Bronchus fibroblast of lung (primary cell): Measurements from ENCODE around the gene PLEKHH3. TPM values are rescaled to one million over a fixed set of nuclear protein-coding genes. Genes with fewer than 3 reads are reported as not detected.

Source experiments
- total RNA-seq: library from RNA; depleted of rRNA; stranded (reverse); fragments of >200 nt; gene quantifications from 2 replicates; pipeline ENCODE4 v1.2.3, GENCODE V29; 2015

Gene PLEKHH3
- 18.4 and 24.0 TPM in 2 replicates for total RNA-seq

GRCh38 chr17:42676424-42677011 is at the start of gene PLEKHH3:
TSS of gene PLEKHH3 (minus strand) at chr17:42676994. CDS start at chr17:42676563, 431 bp downstream.

GRCh38 chr17:42681976-42682721 is 5.4 kb upstream of the PLEKHH3 start, which contains the start of gene CNTNAP1:
TSS of gene CNTNAP1 (plus strand) at chr17:42682531. CDS start at chr17:42682830, 299 bp downstream.

GRCh38 chr17:42659079-42659931 is 17.5 kb downstream of the PLEKHH3 start, which contains the start of gene TUBG2:
TSS of gene TUBG2 (plus strand) at chr17:42659284. CDS start at chr17:42659504, 220 bp downstream.

Other genes with a start within 250 kb of the PLEKHH3 start
- gene ATP6V0A1, start 218.1 kb downstream of the PLEKHH3 start, total RNA-seq, result 15.8 and 19.6 TPM in 2 replicates
- 31.4 and 37.3 TPM in 2 replicates for gene NAGLU, start 140.8 kb downstream of the PLEKHH3 start, total RNA-seq
- 0.84 and 1.3 TPM in 2 replicates for gene HSD17B1, start 124.1 kb downstream of the PLEKHH3 start, total RNA-seq
- gene COASY, start 114.8 kb downstream of the PLEKHH3 start, total RNA-seq, result 43.4 and 44.7 TPM in 2 replicates
- gene MLX, start 109.9 kb downstream of the PLEKHH3 start, total RNA-seq, result 40.9 and 41.5 TPM in 2 replicates
- gene PSMC3IP, start 99.3 kb downstream of the PLEKHH3 start, total RNA-seq, result 14.6 and 17.0 TPM in 2 replicates
- 33.3 and 38.8 TPM in 2 replicates for gene RETREG3, start 67.6 kb downstream of the PLEKHH3 start, total RNA-seq
- 119 and 128 TPM in 2 replicates for gene TUBG1, start 67.3 kb downstream of the PLEKHH3 start, total RNA-seq
- 8.5 and 11.8 TPM in 2 replicates for gene TUBG2, start 17.7 kb downstream of the PLEKHH3 start, total RNA-seq
- 4.3 and 4.7 TPM in 2 replicates for gene CCR10, start 4.8 kb upstream of the PLEKHH3 start, total RNA-seq
- gene CNTNAP1, start 5.5 kb upstream of the PLEKHH3 start, total RNA-seq, result 16.0 and 16.4 TPM in 2 replicates
- 8.2 and 9.4 TPM in 2 replicates for gene EZH1, start 68.0 kb upstream of the PLEKHH3 start, total RNA-seq
- 0.59 and 1.5 TPM in 2 replicates for gene RAMP2, start 84.2 kb upstream of the PLEKHH3 start, total RNA-seq
- gene VPS25, start 96.5 kb upstream of the PLEKHH3 start, total RNA-seq, result 96.5 and 96.9 TPM in 2 replicates
- 0.74 and 1.7 TPM in 2 replicates for gene WNK4, start 103.6 kb upstream of the PLEKHH3 start, total RNA-seq
- gene COA3, start 121.7 kb upstream of the PLEKHH3 start, total RNA-seq, result 90.8 and 94.0 TPM in 2 replicates
- gene CNTD1, start 121.9 kb upstream of the PLEKHH3 start, total RNA-seq, result not detected in 2 replicates
- 76.7 and 87.3 TPM in 2 replicates for gene BECN1, start 147.3 kb upstream of the PLEKHH3 start, total RNA-seq
- 96.9 and 104 TPM in 2 replicates for gene PSME3, start 156.4 kb upstream of the PLEKHH3 start, total RNA-seq
- gene AOC2, start 167.6 kb upstream of the PLEKHH3 start, total RNA-seq, result 0.34 and 0.74 TPM in 2 replicates
- gene AOC3, start 174.2 kb upstream of the PLEKHH3 start, total RNA-seq, result under 0.01 and 0.15 TPM in 2 replicates
- not detected in 2 replicates for gene G6PC1, start 223.8 kb upstream of the PLEKHH3 start, total RNA-seq